NCI-H2081 (cell line): Measurements from ENCODE around the gene KDM3A.

Experiments
- DNase-seq, 2 experiments: peaks; one replicate each; lab custom pipeline; 2025; lab: John Stamatoyannopoulos, UW

The KDM3A gene

GRCh38 chr2:86520153-86520552, 79.0 kb downstream of the KDM3A start:
- no peak for DNase-seq

DNA sequence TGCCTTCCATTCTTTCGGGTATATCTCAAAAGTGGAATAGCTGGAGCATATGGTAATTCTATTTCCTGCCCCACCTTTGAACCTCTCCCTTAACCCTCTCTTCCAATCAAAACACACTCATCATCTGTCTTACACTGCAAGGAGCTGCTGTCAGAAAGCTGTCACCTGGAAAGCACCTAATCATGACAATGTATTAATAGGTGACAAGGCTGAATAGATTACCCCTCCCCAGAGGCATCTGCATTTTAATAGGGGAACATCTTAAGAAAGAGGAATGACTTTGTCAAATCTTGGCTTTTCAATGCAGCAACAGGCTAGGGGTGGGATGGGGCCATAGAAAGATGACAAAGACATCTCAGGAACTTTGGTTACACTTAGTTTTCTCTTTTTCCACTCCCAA, 80.8 kb downstream of the KDM3A start:
- no peak for DNase-seq

- DNase-seq: no peak
Measured at GRCh38 chr2:86522711-86523110, 81.5 kb downstream of the KDM3A start.

- no peak for DNase-seq
Measured at GRCh38 chr2:86523491-86523890, 82.3 kb downstream of the KDM3A start.

DNA sequence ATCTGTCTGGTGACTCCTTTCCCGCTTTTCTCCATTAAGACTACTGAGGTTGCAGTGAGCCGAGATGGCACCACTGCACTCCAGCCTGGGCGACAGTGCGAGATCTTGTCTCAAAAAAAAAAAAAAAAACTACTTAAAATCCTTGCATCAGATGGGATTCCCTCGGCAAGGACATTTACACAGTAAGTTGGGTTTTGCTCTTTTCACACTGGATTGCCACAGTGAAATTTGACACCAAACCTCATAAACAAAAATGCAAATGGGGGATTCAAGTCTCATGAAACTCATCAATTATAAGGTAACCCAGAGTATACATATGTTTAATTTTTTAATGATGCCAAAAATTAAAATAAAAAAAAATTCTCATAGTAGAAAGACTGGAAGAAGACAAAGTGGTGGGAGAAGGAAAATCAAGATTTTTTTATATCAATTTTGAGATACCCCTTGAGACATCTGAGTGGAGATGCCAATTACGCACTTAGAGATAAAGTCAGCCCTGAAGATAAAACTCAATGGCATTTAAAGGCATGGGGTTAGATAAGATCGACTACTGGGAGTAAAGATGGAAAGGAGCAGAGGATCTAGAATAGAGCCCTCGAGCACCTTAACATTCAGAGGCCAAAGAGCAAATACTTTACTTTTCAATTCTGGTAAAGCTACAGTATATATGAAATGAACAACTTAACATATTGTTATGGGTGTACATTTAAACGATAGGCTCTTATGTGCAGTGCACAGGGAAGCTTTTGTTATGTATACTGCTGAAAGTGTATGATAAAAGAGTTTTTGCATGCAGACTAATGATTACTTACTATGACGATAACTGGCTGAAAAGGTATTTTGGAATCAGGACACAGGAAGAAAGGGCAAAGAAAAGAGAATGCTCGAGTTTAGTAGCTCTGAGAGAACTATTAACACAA, 84.5 kb downstream of the KDM3A start:
- DNase-seq: no peak

DNA sequence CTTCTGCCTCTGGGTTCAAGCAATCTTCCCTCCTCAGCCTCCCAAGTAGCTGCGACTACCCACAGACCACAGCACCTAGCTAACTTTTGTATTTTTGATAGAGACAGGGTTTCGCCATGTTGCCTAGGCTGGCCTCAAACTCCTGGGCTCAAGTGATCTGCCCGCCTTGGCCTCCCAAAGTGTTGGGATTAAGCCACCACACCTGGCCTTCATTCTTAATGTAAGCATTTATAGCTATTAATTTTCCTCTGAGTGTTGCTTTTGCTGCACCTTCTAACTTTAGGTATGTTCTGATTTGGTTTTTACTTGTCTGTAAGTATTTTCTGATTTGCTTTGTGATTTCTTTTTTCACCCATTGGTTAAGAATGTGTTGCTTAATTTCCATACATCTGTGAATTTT, 92.4 kb downstream of the KDM3A start:
- no peak for DNase-seq

- DNase-seq: no peak
Measured at GRCh38 chr2:86541334-86541733, 100.2 kb downstream of the KDM3A start.
